GM23338 (cell line): ENCODE results near the gene SPPL2C. TPM values are rescaled to one million over a fixed set of nuclear protein-coding genes. Genes with fewer than 3 reads are reported as not detected.
A peak's percentile ranks its signal among the peaks of the same experiment; 100 is the strongest.

Experiments used
- ATAC-seq: fragments of 200-7000 bp; cut with Tn5 transposase; 3 replicates; pipeline ENCODE4 v1.9.1; 2020
- DNase-seq: peaks from one replicate; pipeline ENCODE4 v3.0.0-alpha.2; 2015; ENCODE audit warnings: low spot score
- H2AFZ ChIP-seq: fragments of 200-600 bp; sonication (generic); 2 replicates; pipeline ENCODE4 v1.8.0; 2016; ENCODE audit warnings: antibody characterized with exemption, mild to moderate bottlenecking, moderate library complexity
- H3F3A ChIP-seq: fragments of 200-600 bp; sonication (generic); replicated peaks from 2 replicates; pipeline ENCODE4 v1.8.0; 2017; ENCODE audit warnings: antibody characterized with exemption, mixed run types, low read depth
- H3K27ac ChIP-seq: fragments of 200-600 bp; sonication (generic); 2 replicates; pipeline ENCODE4 v1.6.1; 2016; ENCODE audit warnings: low read depth
- H3K27me3 ChIP-seq: fragments of 200-600 bp; sonication (generic); 2 replicates; pipeline ENCODE4 v1.8.0; 2016; ENCODE audit warnings: mild to moderate bottlenecking, mixed run types, moderate library complexity; ENCODE audit not compliant: insufficient read depth
- H3K36me3 ChIP-seq: fragments of 200-600 bp; sonication (generic); 2 replicates; pipeline ENCODE4 v1.8.0; 2016; ENCODE audit warnings: mild to moderate bottlenecking; ENCODE audit not compliant: insufficient read depth
- H3K4me1 ChIP-seq: fragments of 200-600 bp; sonication (generic); 2 replicates; pipeline ENCODE4 v1.8.0; 2016; ENCODE audit warnings: mild to moderate bottlenecking, moderate library complexity; ENCODE audit not compliant: insufficient read depth
- H3K4me2 ChIP-seq: fragments of 200-600 bp; sonication (generic); 2 replicates; pipeline ENCODE4 v1.7.1; 2017; ENCODE audit warnings: mixed run types
- H3K4me3 ChIP-seq: fragments of 200-600 bp; sonication (generic); 2 replicates; pipeline ENCODE4 v1.6.1; 2016; ENCODE audit warnings: mixed run types
- H3K79me2 ChIP-seq: fragments of 200-600 bp; sonication (generic); replicated peaks from 2 replicates; pipeline ENCODE4 v1.8.0; 2017; ENCODE audit warnings: mild to moderate bottlenecking; ENCODE audit not compliant: insufficient read depth
- H3K9me2 ChIP-seq: fragments of 200-600 bp; sonication (generic); 2 replicates; pipeline ENCODE4 v1.8.0; 2017; ENCODE audit not compliant: insufficient read depth
- H4K20me1 ChIP-seq: fragments of 200-600 bp; sonication (generic); replicated peaks from 2 replicates; pipeline ENCODE4 v1.8.0; 2017; ENCODE audit warnings: mild to moderate bottlenecking; ENCODE audit not compliant: insufficient read depth
- H3K27ac Mint-ChIP-seq: 2 replicates; pipeline ENCODE4 v1.8.0; 2020; ENCODE audit warnings: inconsistent platforms, mild to moderate bottlenecking, moderate library complexity, mixed read lengths
- H3K27me3 Mint-ChIP-seq: 3 replicates; pipeline ENCODE4 v1.8.0; 2022; ENCODE audit warnings: low read depth, mild to moderate bottlenecking, moderate library complexity, mixed read lengths, inconsistent platforms; ENCODE audit not compliant: insufficient read depth, poor library complexity
- H3K36me3 Mint-ChIP-seq: 3 replicates; pipeline ENCODE4 v1.8.0; 2021; ENCODE audit warnings: low read depth, mild to moderate bottlenecking, inconsistent platforms, moderate library complexity, mixed read lengths
- H3K4me1 Mint-ChIP-seq: 3 replicates; pipeline ENCODE4 v1.8.0; 2020; ENCODE audit warnings: mild to moderate bottlenecking, inconsistent platforms, mixed read lengths
- H3K4me3 Mint-ChIP-seq: 3 replicates; pipeline ENCODE4 v1.8.0; 2021; ENCODE audit warnings: moderate library complexity, mild to moderate bottlenecking, inconsistent platforms, mixed read lengths
- H3K9me3 Mint-ChIP-seq: 3 replicates; pipeline ENCODE4 v1.8.0; 2020; ENCODE audit warnings: moderate library complexity, mild to moderate bottlenecking, inconsistent platforms, mixed read lengths
- CREB1 ChIP-seq: fragments of 250-450 bp; sonication (Bioruptor Pico); IDR thresholded peaks from 2 replicates; pipeline ENCODE4 v1.5.0; 2020; ENCODE audit warnings: low read depth, mild to moderate bottlenecking, moderate library complexity
- EZH2phosphoT487 ChIP-seq: fragments of 200-600 bp; sonication (generic); IDR thresholded peaks from one replicate; pipeline ENCODE4 v1.8.1; 2018; ENCODE audit warnings: antibody characterized with exemption; ENCODE audit not compliant: unreplicated experiment
- JUNB ChIP-seq: IDR thresholded peaks from one replicate; pipeline ENCODE4 v1.6.1; 2016; ENCODE audit warnings: antibody characterized with exemption; ENCODE audit not compliant: unreplicated experiment
- NANOG ChIP-seq: IDR thresholded peaks from 2 replicates; pipeline ENCODE4 v1.6.1; 2016; ENCODE audit warnings: antibody characterized with exemption, borderline replicate concordance
- POLR2AphosphoS5 ChIP-seq: IDR thresholded peaks from 2 replicates; pipeline ENCODE4 v1.6.1; 2016; ENCODE audit warnings: antibody characterized with exemption, low read depth
- STAT1 ChIP-seq: IDR thresholded peaks from one replicate; pipeline ENCODE4 v1.6.1; 2016; ENCODE audit warnings: antibody characterized with exemption; ENCODE audit not compliant: unreplicated experiment
- ZNF114 ChIP-seq: fragments of 250-450 bp; sonication (Bioruptor Pico); IDR thresholded peaks from 2 replicates; pipeline ENCODE4 v1.5.0; 2020; ENCODE audit warnings: mild to moderate bottlenecking, moderate library complexity
- ZNF331 ChIP-seq: fragments of 250-450 bp; sonication (Bioruptor Pico); IDR thresholded peaks from 2 replicates; pipeline ENCODE4 v1.5.0; 2020; ENCODE audit warnings: low read depth, mild to moderate bottlenecking, moderate library complexity
- long read RNA-seq: library from polyadenylated mRNA; unstranded; transcript quantifications from one replicate; pipeline ENCODE4 v2.0.0, GENCODE V29; 2020; ENCODE audit not compliant: unreplicated experiment
- polyA plus RNA-seq: library from polyadenylated mRNA; unstranded; fragments of >200 nt; fragmentation: Nextera tagmentation; extraction: Ambion mirVana; gene quantifications from 2 replicates; pipeline ENCODE4 v1.2.1, GENCODE V29; 2016
- total RNA-seq: library from RNA; depleted of rRNA; stranded (reverse); fragments of >200 nt; shearing (Covaris generic); gene quantifications from 2 replicates; pipeline ENCODE4 v1.2.3, GENCODE V29; 2014; rRNA removed
- TF ChIP-seq, protein P1 (sequence below), 2 experiments: fragments of 200-600 bp in 1 of 2; sonication (generic) in 1 of 2; conservative IDR thresholded peaks; 2 replicates each; pipeline versions ENCODE4 v1.5.1 to v1.6.1; 2016 to 2017; ENCODE audit warnings: antibody characterized with exemption in 2 of 2, low read depth in 2 of 2, mild to moderate bottlenecking in 2 of 2, moderate library complexity in 1 of 2

The SPPL2C gene, protein sequence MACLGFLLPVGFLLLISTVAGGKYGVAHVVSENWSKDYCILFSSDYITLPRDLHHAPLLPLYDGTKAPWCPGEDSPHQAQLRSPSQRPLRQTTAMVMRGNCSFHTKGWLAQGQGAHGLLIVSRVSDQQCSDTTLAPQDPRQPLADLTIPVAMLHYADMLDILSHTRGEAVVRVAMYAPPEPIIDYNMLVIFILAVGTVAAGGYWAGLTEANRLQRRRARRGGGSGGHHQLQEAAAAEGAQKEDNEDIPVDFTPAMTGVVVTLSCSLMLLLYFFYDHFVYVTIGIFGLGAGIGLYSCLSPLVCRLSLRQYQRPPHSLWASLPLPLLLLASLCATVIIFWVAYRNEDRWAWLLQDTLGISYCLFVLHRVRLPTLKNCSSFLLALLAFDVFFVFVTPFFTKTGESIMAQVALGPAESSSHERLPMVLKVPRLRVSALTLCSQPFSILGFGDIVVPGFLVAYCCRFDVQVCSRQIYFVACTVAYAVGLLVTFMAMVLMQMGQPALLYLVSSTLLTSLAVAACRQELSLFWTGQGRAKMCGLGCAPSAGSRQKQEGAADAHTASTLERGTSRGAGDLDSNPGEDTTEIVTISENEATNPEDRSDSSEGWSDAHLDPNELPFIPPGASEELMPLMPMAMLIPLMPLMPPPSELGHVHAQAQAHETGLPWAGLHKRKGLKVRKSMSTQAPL
- total RNA-seq (0.14 TPM in 1 of 2 replicates, not detected in the other), polyA plus RNA-seq (not detected in 2 replicates)
- long read RNA-seq = 0 reads

DNA sequence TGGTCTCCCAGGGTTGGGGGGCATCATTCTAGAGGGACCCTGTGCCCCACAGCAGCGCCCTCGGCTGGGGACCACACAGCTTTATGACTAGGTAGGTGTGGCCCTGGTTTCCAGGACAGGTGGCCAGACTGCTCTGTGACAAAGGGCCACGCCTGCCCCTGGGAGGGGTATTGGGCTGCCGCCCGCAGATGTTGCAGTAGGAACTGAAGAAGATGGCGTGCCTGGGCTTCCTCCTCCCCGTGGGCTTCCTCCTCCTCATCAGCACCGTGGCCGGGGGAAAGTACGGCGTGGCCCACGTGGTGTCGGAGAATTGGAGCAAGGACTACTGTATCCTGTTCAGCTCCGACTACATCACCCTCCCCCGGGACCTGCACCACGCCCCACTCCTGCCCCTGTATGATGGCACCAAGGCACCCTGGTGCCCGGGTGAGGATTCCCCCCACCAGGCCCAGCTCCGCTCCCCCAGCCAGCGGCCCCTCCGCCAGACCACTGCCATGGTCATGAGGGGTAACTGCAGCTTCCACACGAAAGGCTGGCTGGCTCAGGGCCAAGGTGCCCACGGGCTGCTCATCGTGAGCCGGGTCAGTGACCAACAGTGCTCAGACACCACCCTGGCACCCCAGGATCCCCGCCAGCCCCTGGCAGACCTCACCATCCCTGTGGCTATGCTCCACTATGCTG is at the start of gene SPPL2C:
SPPL2C (plus strand) TSS at position 187 of the 681 bp plus-strand sequence; CDS start at position 213, 26 bp downstream.
- no peaks in the 10 kb centered on the region for H3K36me3 ChIP-seq
- H3K4me1 Mint-ChIP-seq = no peaks in the 10 kb centered on the region
- no peaks in the 10 kb centered on the region for H3K4me1 ChIP-seq
- no peak within 1 kb of the TSS for H2AFZ ChIP-seq
- no peaks in the 10 kb centered on the region for H3K27me3 ChIP-seq
- ATAC-seq = no peak
- H3K27ac ChIP-seq = no peak within 1 kb of the TSS
- H3K27ac Mint-ChIP-seq = no peak within 1 kb of the TSS
- H3K4me3 Mint-ChIP-seq = no peak within 1 kb of the TSS
- peaks cover 14% of the 10 kb centered on the region for H3K27me3 Mint-ChIP-seq
- no peaks in the 10 kb centered on the region for H3K9me2 ChIP-seq
- no peak for TF ChIP-seq JUNB
- TF ChIP-seq ZNF331 (CRISPR knock-in tag) = no peak
- TF ChIP-seq ZNF114 = no peak
- TF ChIP-seq POLR2AphosphoS5 = no peak
- TF ChIP-seq STAT1 = no peak
- H3K4me2 ChIP-seq = no peak within 1 kb of the TSS
- H3K4me3 ChIP-seq = no peak within 1 kb of the TSS
- no peaks in the 10 kb centered on the region for H3K9me3 Mint-ChIP-seq
- H4K20me1 ChIP-seq = no peaks in the 10 kb centered on the region
- no peak for DNase-seq
- H3K79me2 ChIP-seq = no peaks in the 10 kb centered on the region
- no peaks in the 10 kb centered on the region for H3K36me3 Mint-ChIP-seq
- H3F3A ChIP-seq = no peaks in the 10 kb centered on the region

DNA sequence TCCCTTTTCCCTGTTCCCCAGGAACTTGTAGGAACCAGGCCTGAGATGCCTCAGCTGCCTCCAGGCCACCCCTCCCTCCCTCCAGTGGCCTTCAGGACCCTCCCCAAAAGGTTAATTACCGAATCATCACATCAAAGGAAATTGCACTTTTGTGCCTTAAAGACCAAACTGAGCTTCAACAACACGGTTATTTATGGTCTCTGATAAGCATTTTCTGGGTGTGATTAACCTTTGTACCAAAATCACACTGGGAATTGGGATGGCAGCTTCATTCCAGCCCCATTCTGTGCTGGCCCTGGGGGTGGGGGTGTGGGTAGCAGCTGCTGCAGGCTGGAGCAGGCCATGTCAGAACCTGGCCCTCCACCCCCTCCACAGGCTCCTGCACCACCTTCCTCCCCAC is 43.9 kb upstream of the SPPL2C start:
- no peaks in the 10 kb centered on the region for H3K79me2 ChIP-seq
- TF ChIP-seq, protein P1, sequence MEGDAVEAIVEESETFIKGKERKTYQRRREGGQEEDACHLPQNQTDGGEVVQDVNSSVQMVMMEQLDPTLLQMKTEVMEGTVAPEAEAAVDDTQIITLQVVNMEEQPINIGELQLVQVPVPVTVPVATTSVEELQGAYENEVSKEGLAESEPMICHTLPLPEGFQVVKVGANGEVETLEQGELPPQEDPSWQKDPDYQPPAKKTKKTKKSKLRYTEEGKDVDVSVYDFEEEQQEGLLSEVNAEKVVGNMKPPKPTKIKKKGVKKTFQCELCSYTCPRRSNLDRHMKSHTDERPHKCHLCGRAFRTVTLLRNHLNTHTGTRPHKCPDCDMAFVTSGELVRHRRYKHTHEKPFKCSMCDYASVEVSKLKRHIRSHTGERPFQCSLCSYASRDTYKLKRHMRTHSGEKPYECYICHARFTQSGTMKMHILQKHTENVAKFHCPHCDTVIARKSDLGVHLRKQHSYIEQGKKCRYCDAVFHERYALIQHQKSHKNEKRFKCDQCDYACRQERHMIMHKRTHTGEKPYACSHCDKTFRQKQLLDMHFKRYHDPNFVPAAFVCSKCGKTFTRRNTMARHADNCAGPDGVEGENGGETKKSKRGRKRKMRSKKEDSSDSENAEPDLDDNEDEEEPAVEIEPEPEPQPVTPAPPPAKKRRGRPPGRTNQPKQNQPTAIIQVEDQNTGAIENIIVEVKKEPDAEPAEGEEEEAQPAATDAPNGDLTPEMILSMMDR (conservative IDR thresholded peaks at IDR 0.05; ENCODE audit: low read depth in 2 of 2) = no peak
- no peak for TF ChIP-seq EZH2phosphoT487
- TF ChIP-seq NANOG = no peak
- TF ChIP-seq POLR2AphosphoS5 = no peak
- TF ChIP-seq CREB1 (CRISPR knock-in tag) = no peak
- TF ChIP-seq ZNF331 (CRISPR knock-in tag) = no peak
- H2AFZ ChIP-seq = no peak overlapping the region
- no peak overlapping the region for H3K27ac ChIP-seq
- no peaks in the 10 kb centered on the region for H3K9me2 ChIP-seq
- H3K4me3 ChIP-seq = no peak overlapping the region
- Mint-ChIP-seq H3K9me3 (no peaks in the 10 kb centered on the region), H3K36me3 (no peaks in the 10 kb centered on the region), H3K4me1 (peaks cover 9% of the 10 kb centered on the region; the same call in 2 of the 3 replicates), H3K27me3 (peaks cover 19% of the 10 kb centered on the region), H3K4me3 (no peak overlapping the region), H3K27ac (no peak overlapping the region)
- H3K4me2 ChIP-seq = no peak overlapping the region
- no peaks in the 10 kb centered on the region for H4K20me1 ChIP-seq
- no peaks in the 10 kb centered on the region for H3K36me3 ChIP-seq
- no peaks in the 10 kb centered on the region for H3F3A ChIP-seq
- no peaks in the 10 kb centered on the region for H3K27me3 ChIP-seq
- 0 out of 2 replicates have a peak, but pooled peaks cover 5% of the 10 kb centered on the region for H3K4me1 ChIP-seq
- ATAC-seq (peak; percentile 18; the same call in 1 of the 3 replicates), DNase-seq (no peak)
